Pons (tissue), 1 donor: ENCODE data around the gene SLC6A5.

Experiments used
- DNase-seq: peaks from one replicate; pipeline ENCODE4 v3.0.0-alpha.2; 2016; ENCODE audit warnings: low spot score

SLC6A5 gene

DNA sequence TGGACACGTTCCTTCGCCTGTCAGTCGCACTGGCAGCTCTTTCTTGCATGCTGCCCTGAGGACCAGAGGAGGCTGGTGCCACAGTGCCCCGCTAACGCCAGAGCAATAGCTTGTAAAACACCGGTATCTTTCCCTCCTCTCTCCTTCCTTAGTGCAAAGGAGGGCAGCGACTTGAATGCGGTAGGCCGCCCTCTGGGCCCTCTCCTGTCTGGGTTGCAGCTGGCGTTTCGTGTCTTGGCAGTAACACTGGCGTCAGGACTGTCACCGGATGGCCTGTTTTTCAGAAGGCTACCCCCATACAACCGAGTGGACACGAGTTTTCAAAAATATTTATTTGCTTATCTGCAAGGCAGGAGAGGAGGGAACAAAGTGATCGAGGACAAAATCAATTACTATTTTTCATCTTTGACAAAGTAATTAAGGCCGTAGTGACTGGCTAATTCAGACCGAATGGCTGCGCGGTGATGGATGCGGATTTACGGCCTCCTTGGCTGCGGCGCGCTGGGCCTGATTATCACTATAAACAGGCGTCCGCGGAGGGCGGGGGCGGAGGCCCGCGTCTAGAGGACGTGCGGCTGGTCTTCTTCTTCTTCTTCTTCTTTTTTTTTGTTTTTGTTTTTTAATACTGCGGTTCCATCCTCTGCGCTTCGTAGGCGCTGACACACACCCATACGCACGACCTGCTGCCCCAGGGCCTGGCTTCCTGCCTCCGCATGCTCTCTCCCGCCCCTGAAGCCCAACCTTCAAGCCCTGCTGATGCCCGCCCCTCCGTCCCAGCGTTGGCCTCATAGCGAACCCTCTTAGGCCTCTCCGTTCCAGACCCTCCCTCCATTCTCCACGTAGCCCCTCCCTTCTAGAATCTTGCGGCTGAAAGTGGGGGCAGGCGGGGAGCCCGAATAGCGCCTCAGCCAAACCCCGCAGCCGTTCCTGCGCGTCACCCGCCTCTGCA is 2.9 kb upstream of the SLC6A5 start:
- no peak for DNase-seq

DNA sequence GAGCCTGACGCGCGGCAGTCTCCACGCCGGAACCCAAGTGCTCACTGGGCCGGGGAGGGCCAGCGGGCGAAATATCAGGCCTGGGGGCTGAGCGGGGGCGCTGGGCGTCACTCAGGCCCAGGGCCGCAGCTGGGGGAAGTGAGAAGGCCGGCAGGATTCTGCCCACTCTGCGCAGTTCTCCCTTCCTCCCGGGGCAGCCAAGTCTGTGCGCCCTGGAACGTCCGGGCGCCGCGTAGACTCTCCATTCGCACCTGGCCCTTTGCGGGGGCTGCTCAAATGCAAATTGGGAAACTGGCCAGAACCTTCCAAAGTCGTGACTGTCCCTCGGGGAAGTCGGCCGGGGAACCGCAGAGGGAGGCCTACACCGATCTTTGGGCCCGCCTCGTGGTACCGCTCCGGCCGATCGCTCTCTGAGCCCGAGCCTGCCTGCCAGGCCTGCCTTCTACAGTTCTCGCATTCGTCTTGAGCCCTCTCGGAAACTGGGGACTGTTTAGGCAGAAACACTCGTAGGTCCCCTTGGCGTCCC is 2.2 kb upstream of the SLC6A5 start:
- no peak for DNase-seq

DNA sequence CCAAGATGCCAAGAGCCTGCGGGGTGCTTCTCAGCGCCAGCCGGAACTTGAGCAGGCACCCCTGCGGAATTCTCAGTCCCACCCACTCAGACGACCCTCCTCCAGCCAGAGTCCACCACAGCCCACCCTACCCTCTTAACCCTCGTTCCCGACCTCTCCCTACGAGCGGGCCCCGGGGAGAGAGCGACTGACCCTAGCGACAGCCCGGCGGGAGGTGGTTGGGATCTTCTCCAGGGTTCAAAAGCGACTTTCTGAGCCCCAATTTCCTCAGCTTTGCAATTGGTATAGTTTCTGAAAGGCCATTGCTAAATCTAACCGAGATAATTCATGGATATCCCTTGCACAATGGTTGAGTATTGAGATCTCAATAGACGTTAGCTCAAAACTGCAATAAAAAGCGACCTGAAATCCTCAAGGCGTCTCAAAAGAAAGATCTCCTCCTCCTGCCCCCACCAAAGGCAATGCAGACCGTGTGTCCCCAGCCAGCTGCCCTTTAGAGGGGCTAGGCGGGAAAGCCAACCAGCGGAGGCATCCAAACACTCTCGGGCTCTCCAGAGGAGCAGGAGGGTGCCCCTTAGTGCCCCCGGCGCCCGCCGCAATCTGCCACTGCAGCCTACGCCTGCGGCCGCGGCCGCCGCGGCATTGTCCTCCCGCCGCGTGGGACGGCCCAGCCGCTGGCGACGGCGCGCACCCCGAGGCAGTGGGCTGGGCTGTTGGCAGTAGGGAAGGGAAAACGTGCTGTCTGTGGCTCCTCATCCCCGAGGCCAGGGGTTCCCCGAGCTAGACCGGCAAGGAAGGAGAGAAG is 1.5 kb upstream of the SLC6A5 start:
- DNase-seq, result no peak

DNA sequence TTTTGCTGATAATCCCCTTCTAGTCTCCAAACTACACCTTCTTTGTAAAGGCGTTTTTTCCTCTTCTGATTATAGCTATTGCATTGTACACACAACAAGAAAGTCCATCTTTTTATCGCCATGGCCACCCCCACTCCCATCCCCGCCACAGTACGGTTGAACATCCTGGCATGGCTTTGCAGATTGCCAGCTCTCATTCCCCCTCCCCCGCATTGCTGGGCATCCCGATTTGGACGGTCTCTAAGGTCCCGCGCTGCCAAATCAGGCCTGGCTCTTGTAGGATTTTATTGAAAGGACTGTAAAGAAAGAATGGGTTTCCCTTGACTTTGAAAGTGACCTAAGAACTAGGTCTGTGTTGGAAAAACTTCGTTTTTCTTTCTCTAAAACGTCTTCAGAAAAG is 916 bp upstream of the SLC6A5 start:
- no peak for DNase-seq

DNA sequence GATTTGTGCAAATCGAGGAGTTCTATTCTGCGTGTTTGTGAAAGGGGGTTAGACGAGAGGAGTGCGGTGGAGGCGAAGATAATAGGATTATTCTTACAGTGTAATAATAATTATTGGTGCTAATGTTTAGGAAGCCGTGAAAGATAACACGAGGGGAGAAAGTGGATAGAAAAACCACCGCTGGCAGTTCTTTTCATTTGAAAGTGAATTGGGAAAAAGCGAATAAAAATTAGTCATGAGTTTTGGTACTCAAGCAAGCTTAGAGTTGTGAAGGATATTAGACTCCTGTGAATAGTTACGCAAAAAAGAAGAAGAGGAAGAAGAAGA is 575 bp downstream of the SLC6A5 start:
- no peak for DNase-seq

DNA sequence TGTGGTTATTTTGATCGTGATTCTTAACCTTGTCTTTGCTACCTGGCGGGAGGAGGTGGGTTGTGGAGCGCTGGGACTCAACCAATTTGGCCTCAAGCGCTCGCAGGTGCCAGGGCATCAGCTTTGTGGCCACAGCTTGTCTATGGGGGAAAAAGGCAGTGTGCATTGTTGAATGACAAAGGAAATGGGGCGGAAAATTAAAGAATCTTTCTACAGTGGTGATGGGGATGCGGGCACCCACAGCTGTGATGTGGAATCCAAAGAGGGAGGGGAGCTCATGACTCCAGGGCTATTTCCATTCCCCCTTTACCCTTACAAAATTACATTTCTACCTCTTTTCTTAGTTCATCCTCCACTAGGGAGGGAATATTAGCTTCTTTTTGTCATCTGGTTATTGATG is 1.1 kb downstream of the SLC6A5 start:
- no peak for DNase-seq

DNA sequence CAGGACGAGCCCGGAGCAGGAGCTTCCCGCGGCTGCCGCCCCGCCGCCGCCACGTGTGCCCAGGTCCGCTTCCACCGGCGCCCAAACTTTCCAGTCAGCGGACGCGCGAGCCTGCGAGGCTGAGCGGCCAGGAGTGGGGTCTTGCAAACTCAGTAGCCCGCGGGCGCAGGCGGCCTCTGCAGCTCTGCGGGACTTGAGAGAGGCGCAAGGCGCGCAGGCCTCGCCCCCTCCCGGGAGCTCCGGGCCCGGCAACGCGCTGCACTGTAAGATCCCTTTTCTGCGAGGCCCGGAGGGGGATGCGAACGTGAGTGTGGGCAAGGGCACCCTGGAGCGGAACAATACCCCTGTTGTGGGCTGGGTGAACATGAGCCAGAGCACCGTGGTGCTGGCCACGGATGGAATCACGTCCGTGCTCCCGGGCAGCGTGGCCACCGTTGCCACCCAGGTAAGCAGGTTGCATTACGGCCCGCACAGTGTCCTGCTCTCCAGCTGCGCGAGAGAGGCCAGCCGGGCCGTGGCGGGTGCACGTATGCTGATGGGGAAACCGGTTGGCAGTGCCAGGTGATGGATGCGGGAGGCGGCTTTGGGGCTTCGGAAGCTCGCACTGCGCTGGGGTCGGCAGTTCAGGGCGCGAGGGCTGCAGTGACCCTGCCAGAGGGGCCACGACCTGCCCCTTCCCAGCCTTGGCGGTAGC is 2.0 kb downstream of the SLC6A5 start:
- DNase-seq, result no peak

DNA sequence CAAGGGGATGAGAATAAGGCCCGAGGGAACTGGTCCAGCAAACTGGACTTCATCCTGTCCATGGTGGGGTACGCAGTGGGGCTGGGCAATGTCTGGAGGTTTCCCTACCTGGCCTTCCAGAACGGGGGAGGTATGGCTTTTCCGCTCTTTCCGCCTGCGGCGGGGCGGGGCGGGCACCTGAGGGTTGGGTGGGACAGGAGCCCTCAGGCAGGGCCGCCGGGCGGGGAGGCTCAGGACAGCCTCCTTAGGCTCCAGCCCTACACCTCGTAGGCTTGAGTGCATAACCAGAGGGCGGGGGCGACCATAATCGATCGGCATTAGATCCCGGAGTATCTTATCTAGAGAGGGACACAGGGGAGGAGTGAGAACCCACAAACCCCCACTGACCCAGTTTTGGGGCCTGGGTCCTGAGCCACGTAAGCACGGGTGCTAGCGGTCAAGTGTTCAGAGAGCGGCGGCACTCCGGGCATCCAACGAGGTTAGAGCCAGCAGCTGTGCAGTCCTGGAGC is 4.9 kb downstream of the SLC6A5 start:
- no peak for DNase-seq

DNA sequence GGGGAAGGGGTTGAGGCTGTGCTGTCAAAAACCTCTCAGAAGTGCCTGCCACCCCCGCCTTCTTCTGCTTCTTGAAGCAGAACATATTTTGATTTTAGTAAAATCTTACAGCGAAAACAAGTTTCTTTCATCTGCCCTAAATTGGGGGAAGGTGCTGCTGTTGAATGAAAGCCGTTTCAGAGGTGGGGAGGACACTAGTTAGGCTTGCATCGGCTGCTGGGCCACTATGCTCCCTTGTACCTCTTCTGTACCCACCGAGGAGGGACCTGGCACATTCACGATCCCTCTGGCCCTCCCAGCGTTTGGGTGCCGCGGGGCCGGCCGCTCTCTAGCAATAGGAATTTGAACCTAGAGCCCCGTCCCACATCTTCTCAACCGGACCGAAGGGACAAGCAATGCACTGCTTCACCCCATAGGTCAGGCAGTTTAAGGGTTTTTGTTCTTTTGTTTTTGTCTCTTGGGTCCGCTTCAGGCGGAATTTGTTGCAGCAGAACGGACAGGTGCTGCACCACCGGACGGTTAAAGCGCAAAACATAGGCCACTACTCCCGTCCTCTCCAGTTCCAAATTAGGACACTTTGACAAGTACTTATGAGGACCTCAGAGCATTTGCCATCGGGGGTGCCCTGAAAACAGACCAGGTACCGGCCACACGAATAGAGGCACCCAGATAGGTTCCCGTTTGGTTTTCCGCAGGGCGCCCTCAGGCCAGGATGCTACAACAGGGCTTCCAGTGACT is 5.6 kb downstream of the SLC6A5 start:
- no peak for DNase-seq

DNA sequence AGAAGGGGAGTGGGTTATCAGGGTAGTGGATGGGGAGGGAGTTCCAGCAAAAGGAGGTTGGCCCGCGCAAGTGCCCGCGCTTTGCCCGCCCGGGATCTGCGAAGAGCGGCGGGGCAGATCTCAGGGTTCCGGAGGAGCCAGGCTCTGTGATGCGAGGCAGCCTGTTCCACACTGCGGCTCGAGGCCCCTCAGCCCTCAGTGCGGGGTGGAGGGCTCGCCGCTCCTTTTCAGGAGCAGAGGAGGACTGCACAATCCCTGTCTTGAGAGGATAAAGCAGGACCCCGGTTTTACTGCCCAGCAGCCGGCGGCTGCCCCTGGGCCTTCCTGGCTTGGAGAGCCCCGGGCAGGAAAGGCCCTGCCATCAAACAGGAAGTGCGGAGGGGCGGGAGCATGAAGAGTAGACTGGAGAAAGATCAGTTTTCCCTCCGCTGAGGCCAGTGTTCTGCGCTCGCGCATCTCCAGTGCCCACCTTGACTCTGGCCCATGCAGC is 6.2 kb downstream of the SLC6A5 start:
- DNase-seq, result no peak

DNA sequence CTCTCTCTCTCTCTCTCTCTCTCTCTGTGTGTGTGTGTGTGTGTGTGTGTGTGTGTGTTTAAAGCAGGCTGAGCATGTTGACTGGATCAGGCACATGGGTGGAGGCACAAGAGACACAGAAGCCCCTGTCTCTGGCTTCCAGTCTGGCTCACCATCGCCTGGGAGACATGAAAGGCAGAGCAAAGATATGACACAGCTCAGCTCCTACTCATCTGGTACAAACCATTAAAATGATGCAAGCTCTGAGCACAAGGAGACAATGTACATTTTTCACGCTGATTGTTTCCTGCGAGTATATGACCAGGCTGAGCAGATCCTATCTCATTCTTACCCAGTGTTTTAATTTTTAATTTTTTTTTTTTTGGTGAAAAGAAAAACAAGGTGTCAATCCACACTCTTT is 9.5 kb downstream of the SLC6A5 start:
- no peak for DNase-seq

DNA sequence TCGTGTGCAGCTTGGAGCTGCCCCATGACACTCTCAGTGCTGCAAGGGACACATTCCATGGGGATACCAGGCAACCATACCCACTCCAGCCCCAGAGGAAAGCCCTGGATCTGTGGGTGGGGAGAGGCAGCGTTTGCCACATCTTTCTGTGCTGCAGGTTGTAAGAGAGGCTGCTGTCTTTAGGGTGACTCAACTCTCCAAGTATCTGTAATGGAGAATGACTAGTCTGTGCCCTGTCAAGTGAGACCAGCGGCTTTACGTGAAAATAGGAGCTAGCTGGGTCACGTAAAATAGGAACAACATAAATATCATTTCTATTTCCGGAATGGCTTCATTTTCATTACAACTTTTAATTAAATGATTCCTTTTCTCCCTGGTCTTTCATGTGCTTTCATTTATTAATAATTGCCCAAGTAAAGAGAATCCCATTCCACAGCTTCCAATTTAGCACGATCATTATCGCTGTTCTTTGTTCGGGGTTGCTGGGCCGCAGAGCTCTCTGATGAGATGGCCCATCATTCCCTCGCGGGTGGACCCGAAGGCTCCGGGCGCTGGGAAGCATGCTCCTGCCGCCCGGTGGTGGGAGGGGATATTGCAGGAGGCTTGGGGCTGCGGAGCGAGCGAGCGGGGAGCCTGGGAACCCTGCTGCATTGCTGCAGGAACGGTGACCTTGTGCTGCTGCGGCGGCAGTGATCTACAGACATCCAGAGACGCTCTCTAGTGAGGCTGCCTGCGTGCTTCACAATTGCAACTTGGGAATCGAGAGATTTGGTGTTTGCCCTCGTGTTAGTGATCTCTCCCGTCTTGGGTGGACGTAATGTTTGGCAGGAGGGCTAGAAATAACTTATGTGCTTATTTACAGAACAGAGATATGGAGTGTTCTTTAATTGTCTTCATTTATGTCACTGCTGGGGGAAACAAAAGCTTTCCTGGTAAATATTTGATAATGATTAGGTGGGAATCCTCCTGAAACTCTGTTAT is 10.6 kb downstream of the SLC6A5 start:
- peak; percentile 58 for DNase-seq

DNA sequence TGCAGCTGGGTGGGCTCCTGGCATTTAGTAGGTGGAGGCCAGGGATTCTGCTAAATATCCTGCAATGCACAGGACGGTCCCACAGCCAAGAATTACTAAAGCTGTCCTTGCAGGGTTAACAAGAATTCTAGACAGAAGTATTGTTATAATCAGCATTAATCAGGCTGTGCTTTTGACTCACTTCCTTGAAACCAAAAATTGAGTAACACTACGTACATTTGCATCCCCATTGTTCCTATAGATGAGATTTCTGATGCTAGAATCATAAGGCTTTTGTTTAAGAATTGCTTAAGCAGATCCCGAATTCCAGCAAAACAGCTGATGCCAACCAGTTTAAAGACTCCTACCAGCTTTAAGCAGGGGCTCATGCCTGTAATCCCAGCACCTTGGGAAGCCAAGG is 11.4 kb downstream of the SLC6A5 start:
- no peak for DNase-seq

DNA sequence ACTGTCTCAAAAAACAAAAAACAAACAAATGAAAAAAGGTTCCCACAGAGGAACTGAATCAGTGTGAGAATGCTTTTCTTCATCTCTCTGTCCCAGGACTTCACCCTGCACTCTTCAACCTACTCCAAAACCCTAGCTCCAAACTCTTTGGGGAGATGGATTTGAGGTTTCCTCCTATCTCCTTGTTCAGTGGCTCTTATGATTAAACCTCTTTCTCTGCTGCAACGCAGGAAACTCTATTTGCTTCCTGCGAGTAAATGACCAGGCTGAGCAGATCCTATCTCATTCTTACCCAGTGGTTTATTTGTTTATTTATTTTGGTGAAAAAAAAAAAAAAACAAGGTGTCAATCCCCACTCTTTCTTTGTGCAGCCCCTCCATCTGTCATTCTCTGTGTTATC is 12.0 kb downstream of the SLC6A5 start:
- DNase-seq, result no peak

DNA sequence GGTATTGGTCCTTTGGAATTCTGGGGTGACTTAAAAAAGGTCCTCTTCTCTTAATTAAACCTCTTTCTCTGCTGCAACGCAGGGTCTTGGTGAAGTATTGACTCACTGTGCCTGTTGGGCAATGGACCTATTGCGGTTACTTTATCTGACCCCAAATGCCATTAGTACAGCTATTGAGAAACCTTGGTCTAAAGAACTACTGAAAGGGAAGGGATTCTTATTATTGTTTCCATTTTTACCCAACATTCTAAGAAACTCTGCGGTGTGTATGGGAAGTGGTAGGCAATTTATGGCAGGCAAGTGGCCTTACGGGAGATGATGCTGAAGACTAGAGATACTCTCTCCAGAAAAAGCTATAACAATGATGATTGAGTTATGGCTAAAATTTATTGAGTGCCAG is 12.5 kb downstream of the SLC6A5 start:
- DNase-seq, result no peak

DNA sequence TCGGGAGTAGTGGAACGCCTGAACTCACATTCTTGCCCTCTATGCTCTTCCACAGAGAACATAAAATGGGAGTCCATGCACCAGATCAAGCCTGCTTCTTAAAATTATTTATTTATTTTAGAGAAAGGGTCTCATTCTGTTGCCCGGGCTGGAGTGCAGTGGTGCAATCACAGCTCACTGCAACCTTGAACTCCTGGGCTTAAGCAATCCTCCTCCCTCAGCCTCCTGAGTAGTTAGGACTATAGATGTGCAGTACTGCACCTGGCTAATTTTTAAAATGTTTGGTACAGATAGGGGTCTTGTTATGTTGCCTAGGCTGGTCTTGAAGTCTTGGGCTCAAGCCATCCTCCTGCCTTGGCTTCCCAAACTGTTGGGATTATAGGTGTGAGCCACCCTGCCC is 13.0 kb downstream of the SLC6A5 start:
- DNase-seq, result no peak

DNA sequence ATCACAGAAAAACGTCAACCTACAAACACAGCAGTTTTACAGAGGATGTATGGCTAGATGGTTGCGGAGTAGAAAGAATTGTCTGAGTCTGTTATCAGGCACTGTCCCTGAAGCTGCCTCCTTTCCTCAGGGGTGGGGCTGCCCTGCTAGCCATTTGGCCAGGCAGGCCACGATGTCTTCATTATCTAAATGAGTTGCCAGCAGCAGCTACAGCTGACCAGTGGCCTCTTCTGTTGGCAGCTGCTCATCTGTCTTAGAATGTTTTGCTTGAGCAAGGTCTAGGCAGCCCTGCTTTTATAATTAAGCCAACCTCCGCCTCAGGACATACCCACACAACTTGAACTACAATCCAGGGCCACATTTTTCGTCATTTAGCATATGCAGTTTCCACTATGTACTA is 17.5 kb downstream of the SLC6A5 start:
- DNase-seq, result no peak

DNA sequence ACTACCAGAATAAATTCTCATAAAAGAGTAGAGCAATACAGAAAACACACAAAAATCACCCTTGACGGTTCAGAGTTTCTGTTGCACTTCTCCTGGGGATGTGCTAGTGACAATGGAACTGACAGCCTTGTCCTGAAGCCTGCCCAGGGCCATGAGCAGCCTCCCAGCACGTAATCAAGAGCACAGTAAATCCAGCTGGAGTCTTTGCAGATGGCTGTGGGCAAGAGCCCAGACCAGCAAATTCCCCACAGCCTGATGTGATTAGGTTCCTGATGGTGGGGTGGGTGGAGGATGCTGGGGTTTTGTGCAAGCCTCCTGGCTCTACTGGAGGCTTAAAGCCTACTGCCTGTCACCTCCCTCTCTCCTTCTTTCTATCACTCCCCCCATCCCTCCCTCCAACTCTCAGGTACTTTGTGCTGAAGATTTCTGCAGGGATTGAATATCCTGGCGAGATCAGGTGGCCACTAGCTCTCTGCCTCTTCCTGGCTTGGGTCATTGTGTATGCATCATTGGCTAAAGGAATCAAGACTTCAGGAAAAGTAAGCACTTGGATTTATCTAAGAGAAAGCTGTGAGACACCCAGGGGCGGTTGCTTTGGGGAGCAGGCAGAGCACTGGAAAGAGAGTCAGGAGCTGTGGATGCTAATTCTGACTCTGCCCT is 18.1 kb downstream of the SLC6A5 start:
- no peak for DNase-seq

DNA sequence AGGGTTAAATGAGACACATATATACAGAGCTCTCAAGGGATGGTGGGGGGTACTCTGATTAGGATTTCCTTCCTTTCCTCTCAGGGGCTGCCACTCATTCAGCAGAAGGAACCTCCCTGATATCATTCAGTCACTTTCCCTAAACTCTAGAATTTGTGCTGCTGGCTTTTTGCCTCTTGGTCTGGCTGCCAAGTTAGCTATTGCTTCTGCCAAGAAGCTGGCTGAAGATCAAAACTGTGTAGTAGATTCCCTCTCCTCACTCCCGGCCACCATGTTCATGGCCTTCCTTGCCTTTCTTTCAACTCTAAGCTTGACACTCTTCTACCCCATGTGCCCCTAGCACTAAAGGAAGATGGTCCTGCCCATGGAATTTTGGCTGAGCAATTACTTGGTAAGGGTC is 18.7 kb downstream of the SLC6A5 start:
- peak; percentile 29 for DNase-seq

DNA sequence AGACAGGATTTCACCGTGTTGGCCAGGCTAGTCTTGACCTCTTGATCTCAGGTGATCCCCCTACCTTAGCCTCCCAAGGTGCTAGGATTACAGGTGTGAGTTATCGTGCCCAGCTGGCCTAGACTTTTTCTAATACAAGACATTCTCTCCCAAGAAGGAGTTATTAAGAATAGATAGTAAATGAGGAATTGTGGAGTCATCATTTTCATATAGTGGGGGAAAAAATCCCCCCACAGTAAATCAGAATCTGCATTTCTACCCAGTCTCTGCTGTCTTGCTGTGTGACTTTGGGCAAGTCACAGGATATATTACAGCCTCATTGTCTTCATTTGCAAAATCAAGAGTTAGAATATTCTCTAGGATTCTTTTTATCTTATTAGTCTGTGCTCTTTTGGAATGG is 21.6 kb downstream of the SLC6A5 start:
- no peak for DNase-seq
